HG03064 (cell line): ENCODE data around the gene C22orf31.

Experiments used
- ATAC-seq: cut with Tn5 transposase; IDR thresholded peaks from one replicate; pipeline ENCODE4 v1.9.1; 2021; ENCODE audit warnings: low read depth; ENCODE audit not compliant: unreplicated experiment

The C22orf31 gene

DNA sequence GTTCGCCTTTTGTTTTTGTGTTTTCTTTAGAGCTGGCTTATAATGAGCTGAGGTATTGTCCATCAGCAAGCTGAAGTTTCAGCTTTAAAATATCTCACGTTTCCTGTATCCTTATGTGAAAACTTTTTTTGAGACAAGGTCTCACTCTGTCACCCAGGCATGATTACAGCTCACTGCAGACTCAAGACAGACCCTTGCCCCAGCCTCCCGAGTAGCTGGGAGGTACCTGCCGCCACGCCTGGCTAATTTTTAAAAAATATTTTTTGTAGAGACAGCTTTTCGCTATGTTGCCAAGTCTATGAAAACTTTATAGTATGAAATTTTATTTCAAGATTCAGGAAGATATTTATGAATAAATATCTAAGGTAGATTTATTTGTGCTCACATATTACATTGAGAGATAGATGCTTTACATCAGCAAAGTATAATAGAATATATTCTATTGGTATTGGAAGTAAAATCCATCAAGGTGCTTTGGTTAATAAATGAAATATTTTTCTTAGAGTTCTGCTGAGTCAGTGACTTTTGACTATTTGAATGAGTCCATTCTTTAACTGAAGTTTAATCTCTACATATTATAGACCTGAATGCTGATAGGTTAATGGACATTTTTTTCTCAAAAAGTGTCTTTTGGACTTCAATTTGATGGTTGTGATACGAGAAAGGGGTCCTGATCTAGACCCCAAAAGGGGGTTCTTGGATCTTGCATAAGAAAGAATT, 21.4 kb upstream of the C22orf31 start:
- no peak for ATAC-seq

GRCh38 chr22:29081517-29082236, 20.0 kb upstream of the C22orf31 start:
- no peak for ATAC-seq

DNA sequence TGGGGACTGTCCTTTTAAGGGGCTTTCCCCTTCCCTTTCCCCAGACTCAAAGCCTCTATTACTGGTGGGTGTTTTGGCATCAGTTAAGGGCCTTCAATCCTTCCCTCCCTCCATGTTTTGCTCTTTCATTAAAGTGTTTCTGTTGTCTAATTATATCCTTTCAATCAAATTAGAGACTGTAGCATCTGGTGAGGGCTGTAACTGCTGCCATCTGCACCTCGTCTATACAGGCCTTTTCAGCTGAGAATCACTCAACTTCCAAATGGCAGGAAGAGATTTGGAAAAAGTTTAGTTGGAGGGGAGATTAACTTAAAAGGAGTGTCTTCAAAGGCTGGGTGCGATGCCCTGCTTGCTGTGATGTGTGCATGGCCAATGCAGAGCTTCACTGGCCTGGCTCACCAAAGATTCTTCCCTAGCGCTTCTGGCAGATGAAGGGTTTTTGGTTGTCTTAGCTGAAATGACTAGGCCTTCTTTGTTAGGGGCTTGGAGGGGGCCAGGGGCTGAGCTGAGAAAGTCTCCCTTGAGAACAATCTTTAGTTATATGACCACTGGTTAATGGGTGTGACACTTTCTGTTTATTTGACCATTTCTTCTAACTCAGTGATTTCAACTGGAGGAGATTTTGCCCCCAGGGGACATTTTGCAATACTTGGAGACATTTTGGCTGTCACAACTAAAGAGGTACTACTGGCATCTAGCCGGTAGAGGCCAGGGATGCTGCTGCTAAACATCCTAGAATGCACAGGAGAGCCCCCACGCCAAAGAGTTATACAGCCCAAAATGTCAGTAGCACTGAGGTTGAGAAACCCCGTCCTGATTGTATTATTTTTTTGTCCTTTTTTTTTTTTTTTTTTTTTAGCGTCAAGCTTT, 18.7 kb upstream of the C22orf31 start:
- ATAC-seq = no peak

- no peak for ATAC-seq
Observed at GRCh38 chr22:29079218-29079901, 17.7 kb upstream of the C22orf31 start.

GRCh38 chr22:29078869-29079207, 17.2 kb upstream of the C22orf31 start:
- ATAC-seq = no peak

DNA sequence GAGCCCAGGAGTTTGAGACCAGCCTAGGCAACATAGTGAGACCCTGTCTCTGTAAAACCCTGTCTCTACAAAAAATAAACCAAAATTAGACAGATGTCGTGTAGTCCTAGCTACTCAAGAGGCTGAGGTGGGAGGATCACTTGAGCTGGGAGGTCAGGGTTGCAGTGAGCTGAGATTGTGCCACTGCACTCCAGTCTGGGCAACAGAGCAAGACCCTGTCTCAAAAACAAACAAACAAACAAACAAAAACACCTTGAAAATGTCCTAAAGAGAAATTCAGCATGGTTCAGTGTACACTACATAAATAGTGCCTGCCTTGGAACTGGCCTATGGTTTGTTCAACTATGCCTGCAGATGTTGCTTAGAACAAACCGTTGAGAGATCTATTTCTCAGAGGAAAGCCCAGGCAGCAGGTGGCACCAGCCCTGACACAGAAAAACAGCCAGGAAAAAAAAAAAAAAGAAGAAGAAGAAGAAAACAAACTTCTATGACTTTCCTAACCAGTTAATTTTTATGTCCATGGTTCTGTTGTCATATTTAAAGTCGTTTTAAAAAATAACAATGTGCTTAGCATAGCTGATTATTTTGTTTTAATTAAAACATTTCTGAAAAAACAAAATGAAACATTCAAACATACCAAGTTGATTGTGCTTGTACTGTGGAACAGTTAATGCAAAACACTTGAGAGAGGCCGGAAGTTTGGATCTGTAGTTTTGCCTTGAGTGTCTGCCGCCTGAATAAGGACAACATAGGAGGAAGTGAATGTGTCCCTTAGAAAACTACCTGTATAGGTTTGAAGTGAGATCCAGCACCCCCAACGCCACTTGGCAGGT, 16.6 kb upstream of the C22orf31 start:
- ATAC-seq = no peak

GRCh38 chr22:29074276-29074772, 12.7 kb upstream of the C22orf31 start:
- no peak for ATAC-seq

DNA sequence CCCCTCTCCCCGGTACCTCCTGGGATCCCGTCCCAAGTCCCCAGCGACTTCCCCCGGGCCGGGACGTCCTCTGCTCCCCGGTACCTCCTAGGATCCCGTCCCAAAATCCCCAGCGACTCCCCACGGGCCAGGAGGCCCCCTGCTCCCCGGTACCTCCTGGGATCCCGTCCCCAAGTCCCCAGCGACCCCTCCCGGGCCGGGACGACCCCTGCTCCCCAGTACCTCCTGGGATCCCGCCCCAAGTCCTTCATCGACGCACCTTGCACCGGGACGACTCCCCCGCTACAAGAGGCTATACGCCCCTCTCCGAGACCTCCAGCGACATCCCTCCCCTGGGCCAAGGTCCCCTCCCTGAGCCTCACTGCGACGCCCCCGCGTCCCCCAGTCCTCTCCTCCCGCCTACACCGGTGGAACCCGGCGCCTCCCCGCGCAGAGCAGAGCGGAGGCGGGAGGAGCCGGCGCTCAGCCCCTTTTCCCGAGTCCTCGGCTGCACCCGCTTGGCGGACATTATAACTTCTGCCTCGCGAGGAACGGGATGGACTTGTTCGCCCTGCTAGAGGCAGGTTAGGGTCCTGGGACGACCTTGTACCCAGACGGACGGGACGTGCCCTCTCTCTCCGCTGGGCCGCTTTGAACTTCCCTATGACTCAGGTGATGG, 12.1 kb upstream of the C22orf31 start:
- ATAC-seq = no peak

DNA sequence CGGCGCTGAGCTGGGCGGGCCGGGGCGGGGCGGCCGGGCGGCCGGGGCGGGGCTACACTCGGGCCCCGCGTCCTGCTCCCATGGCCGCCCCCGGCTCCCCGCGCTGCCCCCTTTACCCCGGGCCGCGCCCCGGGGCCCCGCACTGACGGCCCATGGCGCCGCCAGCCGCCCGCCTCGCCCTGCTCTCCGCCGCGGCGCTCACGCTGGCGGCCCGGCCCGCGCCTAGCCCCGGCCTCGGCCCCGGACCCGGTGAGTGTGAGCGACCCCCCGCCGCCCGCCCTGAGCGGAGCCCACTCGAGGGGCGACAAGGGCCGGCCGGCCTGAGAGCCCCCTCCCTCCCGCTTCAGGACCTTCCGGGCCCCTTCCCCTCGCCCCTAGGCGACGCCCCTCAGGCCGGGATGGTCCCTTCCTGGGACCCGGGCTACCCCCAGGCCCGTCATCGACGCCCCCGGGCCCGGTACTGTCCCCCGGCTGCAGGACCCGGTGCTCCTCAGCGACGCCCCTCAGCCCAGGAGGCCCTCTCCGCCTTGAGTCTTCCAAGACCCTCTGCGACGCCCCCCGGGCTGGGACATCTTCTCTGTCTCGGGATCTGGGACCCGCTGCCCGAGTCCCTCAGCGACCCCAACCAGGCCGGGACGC, 11.5 kb upstream of the C22orf31 start, which contains the start of gene KREMEN1:
Gene KREMEN1 (plus strand): TSS at position 57 of the 639 bp plus-strand sequence. CDS start 96 bp downstream, at position 153.
- no peak for ATAC-seq

- peak; percentile 82 for ATAC-seq
Observed at GRCh38 chr22:29072193-29072978, 10.8 kb upstream of the C22orf31 start.

GRCh38 chr22:29071261-29072045, 9.8 kb upstream of the C22orf31 start:
- ATAC-seq = no peak

DNA sequence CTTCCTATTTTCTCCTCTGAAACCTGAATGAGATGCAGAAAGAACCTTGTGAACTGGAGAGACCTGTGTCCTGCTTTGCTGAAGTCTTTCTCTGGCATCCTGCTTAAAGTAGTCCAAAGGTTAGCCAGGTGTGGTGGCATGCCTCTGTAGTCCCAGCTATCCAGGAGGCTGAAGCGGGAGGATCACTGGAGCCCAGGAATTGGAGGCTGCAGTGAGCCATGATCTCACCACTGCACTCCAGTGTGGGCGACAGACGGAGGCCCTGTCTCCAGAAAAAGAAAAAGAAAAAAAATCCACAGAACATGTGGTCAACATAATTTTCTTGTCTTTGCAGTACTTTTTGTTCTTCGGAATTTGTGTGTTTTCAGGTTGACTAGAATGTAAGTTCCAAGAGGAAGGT, 8.9 kb upstream of the C22orf31 start:
- no peak for ATAC-seq

- no peak for ATAC-seq
Observed at GRCh38 chr22:29069463-29069862, 7.8 kb upstream of the C22orf31 start.

DNA sequence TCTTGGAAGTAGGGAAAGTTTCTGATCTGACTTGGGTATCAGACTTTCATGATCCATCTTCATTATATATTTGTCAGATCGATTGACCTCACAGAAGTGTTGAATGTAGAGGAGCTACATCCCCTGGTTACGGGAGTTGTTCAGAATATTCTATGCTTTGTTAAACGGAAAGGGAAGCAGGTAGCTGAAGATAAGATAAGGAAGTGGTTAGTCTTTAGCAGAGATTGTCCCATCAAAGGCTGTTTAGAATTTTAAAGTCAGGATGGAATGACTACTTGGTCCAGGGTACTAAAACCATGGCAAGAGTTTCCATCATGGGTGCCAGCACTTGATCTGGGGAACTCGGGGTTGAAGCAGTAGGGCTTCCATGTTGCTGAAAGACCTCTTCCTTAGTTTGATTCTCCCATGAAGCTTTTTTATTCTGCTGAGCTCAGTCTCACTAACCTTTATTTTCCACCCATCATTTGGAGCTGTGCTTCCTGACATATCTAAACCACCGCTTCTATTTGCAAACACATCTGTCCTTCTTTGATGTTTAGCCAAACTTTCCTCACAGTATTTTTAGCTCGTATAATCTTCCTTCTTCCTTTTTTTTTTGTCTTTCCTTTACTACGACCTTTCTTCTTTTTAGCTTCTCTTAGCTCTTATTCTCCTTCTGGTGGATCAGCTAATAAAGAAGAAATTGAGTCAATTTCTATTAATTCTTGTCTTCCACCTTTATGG, 4.0 kb upstream of the C22orf31 start:
- no peak for ATAC-seq

DNA sequence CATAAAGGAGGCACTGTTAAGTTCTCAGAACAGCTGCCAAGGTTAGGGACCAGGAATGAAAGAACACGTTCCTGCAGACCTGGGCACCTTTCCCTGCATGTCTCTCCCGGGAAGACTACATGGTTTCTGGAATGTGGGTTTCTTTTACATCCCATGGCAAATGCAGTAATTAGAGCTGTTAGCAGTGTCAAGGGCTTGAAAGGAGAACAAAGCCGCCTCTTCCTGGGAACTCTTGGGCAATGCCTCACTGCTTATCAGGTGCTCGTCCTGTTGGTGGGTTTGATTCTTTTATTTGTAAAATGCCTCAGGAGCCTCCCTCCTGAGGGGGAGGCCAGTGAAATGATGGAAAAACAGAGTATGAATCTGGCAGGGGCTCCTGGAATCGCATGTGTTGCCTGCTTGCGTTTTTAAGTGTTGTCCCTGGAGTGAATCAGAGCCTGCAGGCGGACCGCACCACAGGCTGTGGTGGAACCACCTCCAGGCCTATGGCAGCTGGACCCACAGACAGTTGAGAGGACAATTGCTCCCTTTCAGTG, 723 bp upstream of the C22orf31 start:
- ATAC-seq = no peak

GRCh38 chr22:29060931-29061330, 700 bp downstream of the C22orf31 start:
- ATAC-seq = no peak
